Transverse colon (tissue), 4 donors: ENCODE data around the gene MAP2K6.

Experiments
- CTCF ChIP-seq, 5 experiments: fragments of 200-600 bp in 3 of 5; fragments of 450-650 bp in 2 of 5; sonication (generic) in 3 of 5; IDR thresholded peaks; 1 replicate in 2 of 5; 2 replicates in 3 of 5; pipeline ENCODE4 v1.5.1; 2016 to 2017; ENCODE audit warnings: antibody characterized with exemption in 5 of 5, inconsistent platforms in 3 of 5, mild to moderate bottlenecking in 2 of 5, moderate library complexity in 1 of 5
- EP300 ChIP-seq: sonication (generic); formaldehyde crosslinking; IDR thresholded peaks from one replicate; pipeline ENCODE4 v1.6.1; 2017; ENCODE audit warnings: antibody characterized with exemption, low read depth
- POLR2A ChIP-seq: fragments of 450-650 bp; IDR thresholded peaks from one replicate; pipeline ENCODE4 v1.6.1; 2016; ENCODE audit warnings: antibody characterized with exemption, mild to moderate bottlenecking, moderate library complexity
- POLR2AphosphoS5 ChIP-seq, 3 donors: sonication (generic); formaldehyde crosslinking; IDR thresholded peaks; one replicate each; pipeline ENCODE4 v1.6.1; 2016; ENCODE audit warnings: antibody characterized with exemption in 3 of 3

DNA sequence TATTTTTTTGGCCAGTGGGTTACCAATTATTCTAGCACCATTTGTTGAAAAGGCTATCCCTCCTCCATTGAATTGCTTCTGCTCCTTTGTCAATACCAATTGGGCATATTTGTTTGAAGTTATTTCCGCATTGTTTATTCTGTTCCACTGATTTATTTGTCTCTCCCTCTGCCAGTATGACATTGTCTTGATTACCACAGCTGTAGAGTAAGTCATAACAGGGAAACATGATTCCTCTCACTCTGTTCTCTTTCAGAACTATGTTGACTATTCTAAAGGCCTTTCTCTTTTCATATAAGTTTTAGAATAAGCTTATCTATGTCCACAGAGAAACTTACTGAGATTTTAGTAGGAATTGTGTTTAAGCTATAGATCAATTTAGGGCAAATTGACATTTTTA, 94.3 kb downstream of the MAP2K6 start:
- no peak for TF ChIP-seq CTCF (IDR thresholded peaks at IDR 0.05)
- no peak for TF ChIP-seq POLR2A
- no peak for TF ChIP-seq EP300
- no peak for TF ChIP-seq POLR2AphosphoS5 (IDR thresholded peaks at IDR 0.05)
